GM12878 (cell line): ENCODE data around the gene BCCIP. TPM values are rescaled to one million over a fixed set of nuclear protein-coding genes. Genes with fewer than 3 reads are reported as not detected.

Experiments
- ATAC-seq: fragments of 200-7000 bp; cut with Tn5 transposase; 3 replicates; pipeline ENCODE4 v1.9.1; 2020; ENCODE audit warnings: mild to moderate bottlenecking, moderate library complexity
- BruUV-seq: library from RNA; stranded (reverse); fragments of 400-500 nt; replicated peaks from 2 replicates; lab custom pipeline; 2021; lab: Mats Ljungman, UMichigan
- CTCF ChIA-PET: fragments of 300-600 bp; sonication (Branson Sonifier 250); formaldehyde crosslinking; extraction: SDS; loops from one replicate; lab custom pipeline; 2021; ENCODE audit warnings: inconsistent platforms; lab: Yijun Ruan, JAX
- POLR2A ChIA-PET: fragments of 350-600 bp; formaldehyde crosslinking; extraction: SDS; loops from one replicate; lab custom pipeline; 2021; ENCODE audit warnings: inconsistent platforms; lab: Charles Lee
- RAD21 ChIA-PET: fragments of 300-600 bp; sonication (Branson Sonifier 250); formaldehyde crosslinking; loops from one replicate; lab custom pipeline; 2023; ENCODE audit warnings: antibody characterized with exemption; ENCODE audit not compliant: unreplicated experiment; lab: Charles Lee
- SMC1A ChIA-PET: fragments of 300-600 bp; sonication (Branson Sonifier 250); formaldehyde crosslinking; loops from one replicate; lab custom pipeline; 2023; ENCODE audit not compliant: unreplicated experiment, uncharacterized antibody; lab: Charles Lee
- DNase-seq: peaks from one replicate; pipeline ENCODE4 v3.0.0-alpha.2; 2011; ENCODE audit warnings: low read depth, low spot score
- FAIRE-seq: peaks from 3 replicates; lab custom pipeline; 2011; peaks lifted over from hg19 to GRCh38; lab: Jason Lieb, UNC
- H2AFZ ChIP-seq: 2 replicates; pipeline ENCODE4 v1.6.0; 2011; ENCODE audit warnings: low read depth, low read length, control low read depth; ENCODE audit not compliant: control insufficient read depth
- H3K27ac ChIP-seq: 2 replicates; pipeline ENCODE4 v1.5.1; 2011; ENCODE audit warnings: control low read depth; ENCODE audit not compliant: control insufficient read depth, insufficient read depth
- H3K27me3 ChIP-seq, 2 experiments: replicated peaks in 1 of 2; 2 replicates each; pipeline versions ENCODE4 v1.6.0 to v1.6.1; 2011; ENCODE audit warnings: low read length in 1 of 2; ENCODE audit not compliant: control insufficient read depth in 2 of 2, insufficient read depth in 2 of 2
- H3K36me3 ChIP-seq, 2 experiments: 2 replicates each; pipeline ENCODE4 v1.5.1; 2011; ENCODE audit warnings: low read length in 1 of 2; ENCODE audit not compliant: control insufficient read depth in 2 of 2, insufficient read depth in 2 of 2
- H3K4me1 ChIP-seq: 2 replicates; pipeline ENCODE4 v1.6.1; 2011; ENCODE audit warnings: mild to moderate bottlenecking, low read length, moderate library complexity, mixed read lengths; ENCODE audit not compliant: control insufficient read depth, insufficient read depth
- H3K4me2 ChIP-seq: 2 replicates; pipeline ENCODE4 v1.6.0; 2011; ENCODE audit warnings: control low read depth; ENCODE audit not compliant: control insufficient read depth, insufficient read depth
- H3K4me3 ChIP-seq: fragments of 200-600 bp; sonication (generic); 2 replicates; pipeline ENCODE4 v1.5.1; 2016
- H3K79me2 ChIP-seq: 2 replicates; pipeline ENCODE4 v1.6.0; 2011; ENCODE audit warnings: low read length; ENCODE audit not compliant: control insufficient read depth, insufficient read depth
- H3K9ac ChIP-seq: 2 replicates; pipeline ENCODE4 v1.8.0; 2011; ENCODE audit warnings: low read length, control low read depth, mixed read lengths; ENCODE audit not compliant: control insufficient read depth, insufficient read depth
- H3K9me3 ChIP-seq: replicated peaks from 3 replicates; pipeline ENCODE4 v1.5.1; 2011; ENCODE audit warnings: mild to moderate bottlenecking, low read length; ENCODE audit not compliant: control insufficient read depth, insufficient read depth
- H4K20me1 ChIP-seq: 2 replicates; pipeline ENCODE4 v1.6.0; 2011; ENCODE audit not compliant: control insufficient read depth, insufficient read depth
- ATF3 ChIP-seq: IDR thresholded peaks from 2 replicates; pipeline ENCODE4 v1.6.1; 2011; ENCODE audit warnings: low read depth, mild to moderate bottlenecking, low read length, moderate library complexity, borderline replicate concordance; ENCODE audit errors: extremely low read depth
- KAT2A ChIP-seq: conservative IDR thresholded peaks from 2 replicates; pipeline ENCODE4 v1.6.1; 2011; ENCODE audit warnings: low read depth, low read length; ENCODE audit not compliant: control insufficient read depth
- KDM1A ChIP-seq: fragments of 200-600 bp; sonication (generic); IDR thresholded peaks from 2 replicates; pipeline ENCODE4 v1.6.1; 2016; ENCODE audit warnings: borderline replicate concordance
- LARP7 ChIP-seq: fragments of 450-650 bp; IDR thresholded peaks from 2 replicates; pipeline ENCODE4 v1.6.1; 2017; ENCODE audit warnings: mild to moderate bottlenecking
- SREBF2 ChIP-seq: IDR thresholded peaks from 2 replicates; pipeline ENCODE4 v1.6.1; 2012; ENCODE audit warnings: mild to moderate bottlenecking, low read length
- WRNIP1 ChIP-seq: IDR thresholded peaks from 2 replicates; pipeline ENCODE4 v1.6.1; 2011; ENCODE audit warnings: low read depth, low read length, improper control_type of control experiment, borderline replicate concordance
- WGBS: methylation state at CpG from one replicate; pipeline ENCODE4 v1.1.6; 2016; ENCODE audit warnings: low lambda C conversion rate; ENCODE audit not compliant: insufficient replicate concordance, insufficient coverage; ENCODE audit errors: missing lambda C conversion rate; 5-methylcytosine and 5-hydroxymethylcytosine counted together
- in situ Hi-C: fragments of 300-500 bp; cut with MboI; formaldehyde crosslinking; loops from 9 replicates; pipeline ENCODE4 v1.14.3; 2018; ENCODE audit warnings: mixed read lengths
- intact Hi-C: fragments of 100-400 bp; cut with micrococcal nuclease; formaldehyde crosslinking; loops from one replicate; pipeline ENCODE4 v1.14.2; 2022; ENCODE audit not compliant: unreplicated experiment
- polyA plus RNA-seq, 11 experiments: library from polyadenylated mRNA; depleted of rRNA in 4 of 11; unstranded in 6 of 11; stranded (reverse) in 5 of 11; fragments of >200 nt; fragmentation: Nextera tagmentation in 4 of 11; fragmentation: Illumina TruSeq in 1 of 11; extraction: Ambion mirVana in 4 of 11; extraction: Trizol in 1 of 11; gene quantifications; 1 replicate in 1 of 11; 2 replicates in 10 of 11; pipeline versions ENCODE4 v1.2.1 to v1.2.3, GENCODE V29; 2011 to 2016; ENCODE audit warnings: inconsistent platforms in 2 of 11, missing spikeins in 2 of 11, low read depth in 1 of 11
- total RNA-seq, 4 experiments: library from RNA; depleted of rRNA in 3 of 4; stranded (reverse); fragments of >200 nt in 3 of 4; fragmentation: Illumina TruSeq in 1 of 4; extraction: Trizol in 1 of 4; gene quantifications; 2 replicates each; pipeline versions ENCODE4 v1.2.1 to v1.2.3, GENCODE V29; 2013 to 2021
- TF ChIP-seq, protein P1 (sequence below): fragments of 450-650 bp; IDR thresholded peaks from 2 replicates; pipeline ENCODE4 v1.6.1; 2016; ENCODE audit warnings: mild to moderate bottlenecking

The BCCIP gene
- total and polyA plus RNA-seq, 10 of the 15 experiments (the other 5 are each of a cell fraction or from before 2014, with no cell fraction given): 61.2 to 225 (median 127) TPM

- no peak for TF ChIP-seq WRNIP1
- no peak for TF ChIP-seq KAT2A
- TF ChIP-seq, all 136 proteins: peak for 0
Observed at GRCh38 chr10:125848371-125848770, 25.0 kb downstream of the BCCIP start (continued).

DNA sequence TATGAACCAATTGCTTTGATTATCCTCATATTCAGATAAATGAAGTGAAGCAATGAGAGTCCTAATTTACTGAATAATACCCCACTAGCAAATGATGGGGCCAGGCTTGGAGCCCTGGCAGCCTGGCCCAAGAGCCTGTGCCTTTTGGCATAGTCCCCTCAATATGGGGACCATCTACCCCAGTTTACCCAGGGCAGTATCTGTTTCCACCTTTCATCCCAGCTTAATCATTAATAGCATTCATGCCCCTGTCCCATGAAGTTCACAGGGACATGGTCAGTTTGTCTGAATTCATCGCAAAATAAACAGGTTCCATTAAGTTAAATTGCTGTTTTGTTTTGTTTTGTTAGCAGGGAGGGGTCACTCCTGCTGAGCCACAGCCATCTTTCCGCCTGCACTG lies 25.5 kb downstream of the BCCIP start:
- 97% methylated on average over 2 of the region's 2 CpGs for WGBS
- RAD21 ChIA-PET: no interaction called here
- TF ChIP-seq, protein P1, sequence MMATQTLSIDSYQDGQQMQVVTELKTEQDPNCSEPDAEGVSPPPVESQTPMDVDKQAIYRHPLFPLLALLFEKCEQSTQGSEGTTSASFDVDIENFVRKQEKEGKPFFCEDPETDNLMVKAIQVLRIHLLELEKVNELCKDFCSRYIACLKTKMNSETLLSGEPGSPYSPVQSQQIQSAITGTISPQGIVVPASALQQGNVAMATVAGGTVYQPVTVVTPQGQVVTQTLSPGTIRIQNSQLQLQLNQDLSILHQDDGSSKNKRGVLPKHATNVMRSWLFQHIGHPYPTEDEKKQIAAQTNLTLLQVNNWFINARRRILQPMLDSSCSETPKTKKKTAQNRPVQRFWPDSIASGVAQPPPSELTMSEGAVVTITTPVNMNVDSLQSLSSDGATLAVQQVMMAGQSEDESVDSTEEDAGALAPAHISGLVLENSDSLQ: no peak
- TF ChIP-seq WRNIP1 (no peak), SREBF2 (no peak), ATF3 (no peak), LARP7 (no peak), KDM1A (no peak)
- SMC1A ChIA-PET: no interaction called here
- Histone ChIP-seq H3K36me3 (peaks cover 0 to 2% of the 10 kb centered on the region in 2 experiments; a peak in 2 of 4 replicates), H4K20me1 (no peaks in the 10 kb centered on the region), H3K4me2 (no peak overlapping the region), H3K79me2 (no peaks in the 10 kb centered on the region), H3K27me3 (no peaks in the 10 kb centered on the region), H3K4me1 (no peaks in the 10 kb centered on the region), H2AFZ (no peak overlapping the region), H3K9ac (no peak overlapping the region), H3K4me3 (no peak overlapping the region), H3K9me3 (no peaks in the 10 kb centered on the region), H3K27ac (no peak overlapping the region)
- BruUV-seq: no TSS peak
- DNase-seq (no peak), ATAC-seq (no peak), FAIRE-seq (no peak)
- intact Hi-C loops (no loop called here), in situ Hi-C loops (no loop called here)
- POLR2A ChIA-PET: no interaction called here
- CTCF ChIA-PET: interaction anchor here (1.6 to 3.0 kb wide), 2 partner anchors 16 to 20 kb away, joined by 6 to 11 read pairs; no protein-coding TSS in a partner anchor
